Glomerular visceral epithelial cell (primary cell): ENCODE measurements around the gene TNPO1.
"Not testable (repeated sequence)": the region's sequence is repeated elsewhere in the genome, so short reads cannot be mapped to it uniquely, and the experiment has no call there.

Source experiments
- DNase-seq: peaks from one replicate; pipeline ENCODE4 v3.0.0-alpha.2; 2016; ENCODE audit errors: extremely low spot score

The TNPO1 gene

DNA sequence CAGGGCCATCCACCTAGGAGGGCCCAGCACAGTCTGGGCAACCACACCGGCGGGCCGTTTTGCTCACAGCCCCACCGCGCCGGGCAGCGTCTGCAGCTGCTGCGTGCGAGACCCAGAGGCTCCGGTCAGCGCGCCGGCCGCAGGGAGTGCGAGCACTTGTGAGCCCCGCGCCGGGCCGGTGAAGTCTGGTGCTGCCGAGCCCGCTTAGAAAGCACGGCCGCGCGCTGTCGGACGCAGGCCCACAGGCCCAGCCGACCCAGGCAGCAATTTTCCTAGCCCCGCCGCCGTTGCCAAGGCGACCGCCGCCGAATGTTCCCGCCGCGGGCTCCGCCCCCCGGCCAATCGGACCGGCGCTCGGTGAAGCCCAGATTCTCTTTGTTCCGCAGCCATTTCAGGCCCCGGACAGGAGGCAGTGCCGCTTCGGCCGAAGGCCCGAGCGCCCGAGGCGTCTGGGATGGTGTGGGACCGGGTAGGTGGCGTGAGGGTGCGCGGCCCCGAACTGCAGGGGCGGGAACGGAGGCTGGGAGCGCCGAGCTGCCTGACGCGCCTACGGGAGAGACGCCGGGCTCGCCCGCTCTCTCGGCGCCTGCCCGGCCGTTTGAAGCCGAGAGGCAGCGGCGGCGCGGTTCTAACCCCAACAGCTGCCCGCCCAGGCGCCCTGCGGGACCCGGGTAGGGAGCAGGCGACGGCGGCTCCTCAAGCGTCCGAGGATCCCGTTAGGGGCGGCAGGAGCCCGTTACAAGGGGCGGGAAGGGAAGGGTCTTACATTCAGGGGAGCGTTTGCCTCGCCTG lies at the start of gene TNPO1:
TSS of gene TNPO1 (plus strand) at position 378 of the 792 bp plus-strand sequence. CDS start at position 455, 77 bp downstream.
- DNase-seq, result peak; percentile 96

DNA sequence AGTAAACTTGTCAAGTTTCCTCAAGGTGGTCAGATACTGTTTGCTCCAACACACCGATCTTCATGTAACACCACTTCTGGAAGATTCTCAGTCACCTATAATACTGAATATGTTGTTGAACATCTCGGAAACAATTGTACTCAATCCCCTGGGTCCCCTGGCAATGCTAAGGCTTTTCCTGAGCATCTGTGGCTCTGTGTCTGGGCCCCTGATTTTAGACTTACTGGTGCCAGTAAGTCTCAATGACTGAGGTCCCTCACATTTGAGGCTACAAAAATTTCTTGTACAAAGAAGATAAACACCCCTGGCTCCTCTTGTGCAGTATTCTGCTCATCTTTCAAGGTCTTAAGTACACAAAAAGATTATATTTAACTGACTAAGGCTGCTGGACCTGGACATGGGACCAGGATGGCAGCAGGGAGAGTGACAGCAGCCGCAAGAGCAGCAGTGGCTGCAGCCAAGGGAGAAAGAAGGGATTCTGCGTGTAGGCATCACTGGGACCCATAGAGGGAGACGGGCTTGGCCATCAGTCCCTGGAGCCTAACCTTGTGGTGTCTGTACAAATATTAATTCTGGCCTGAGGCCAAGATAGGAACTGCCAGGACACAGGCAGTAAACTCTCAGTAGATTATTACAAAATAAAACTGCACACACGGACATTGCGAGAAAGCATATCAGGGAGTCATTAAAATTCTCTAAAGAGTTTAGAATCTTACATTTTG lies 49.0 kb upstream of the TNPO1 start:
- DNase-seq, result peak; percentile 40

DNA sequence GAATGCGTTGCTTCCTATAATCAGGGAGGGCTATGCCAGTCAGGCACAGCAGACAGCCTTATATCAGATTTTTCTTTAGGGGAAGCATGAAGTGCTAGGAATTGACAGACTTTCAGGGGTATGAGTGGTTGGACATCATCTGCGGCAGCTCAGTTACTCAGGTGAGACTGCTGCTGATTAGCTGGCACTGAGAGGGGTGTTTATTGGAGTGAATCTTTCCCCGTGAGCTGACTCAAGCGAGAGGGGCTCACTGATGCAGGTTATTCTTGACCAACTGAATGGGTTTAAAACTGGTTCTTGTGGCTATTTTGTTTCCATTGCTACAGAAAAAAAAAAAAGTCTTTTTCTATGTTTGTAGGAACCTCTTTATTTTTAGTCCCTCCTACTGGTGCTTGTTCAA lies 46.2 kb upstream of the TNPO1 start:
- no peak for DNase-seq

DNA sequence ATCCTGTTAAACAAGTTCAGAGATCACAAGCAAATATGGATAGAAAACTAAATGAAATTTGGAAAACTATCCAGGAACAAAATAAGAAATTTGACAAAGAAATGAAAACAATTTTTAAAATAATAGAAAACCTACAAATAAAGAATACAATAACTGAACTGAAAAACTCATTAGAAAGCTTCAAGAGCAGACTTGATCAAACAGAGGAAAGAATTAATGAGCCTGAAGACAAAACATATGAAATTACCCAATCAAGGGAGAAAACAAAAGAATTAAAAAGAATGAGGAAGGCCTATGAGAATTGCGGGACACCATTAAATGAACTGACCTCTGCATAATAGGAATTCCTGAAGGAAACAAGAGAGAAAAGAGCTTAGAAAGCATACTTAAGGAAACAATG lies 39.8 kb upstream of the TNPO1 start:
- DNase-seq, result no peak

- DNase-seq, result no peak
Measured at GRCh38 chr5:72779520-72779919, 36.9 kb upstream of the TNPO1 start.

DNA sequence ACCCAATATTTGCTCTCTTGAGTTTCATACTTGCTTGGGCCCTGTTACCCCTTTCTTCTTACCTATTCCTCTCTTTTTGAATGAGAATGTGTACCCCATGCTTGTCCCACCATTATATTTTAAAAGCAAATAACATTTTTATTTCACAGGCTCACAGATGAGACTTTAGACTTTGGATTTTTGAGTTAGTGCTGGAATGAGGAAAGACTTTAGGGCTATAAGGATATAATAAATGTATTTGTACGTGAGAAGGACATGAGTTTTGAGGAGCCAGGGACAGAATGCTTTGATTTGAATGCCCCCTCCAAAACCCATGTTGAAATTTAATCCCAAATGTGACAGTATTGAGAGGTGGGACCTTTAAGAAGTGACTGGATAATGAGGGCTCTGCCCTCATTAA lies 33.1 kb upstream of the TNPO1 start:
- DNase-seq, result no peak

DNA sequence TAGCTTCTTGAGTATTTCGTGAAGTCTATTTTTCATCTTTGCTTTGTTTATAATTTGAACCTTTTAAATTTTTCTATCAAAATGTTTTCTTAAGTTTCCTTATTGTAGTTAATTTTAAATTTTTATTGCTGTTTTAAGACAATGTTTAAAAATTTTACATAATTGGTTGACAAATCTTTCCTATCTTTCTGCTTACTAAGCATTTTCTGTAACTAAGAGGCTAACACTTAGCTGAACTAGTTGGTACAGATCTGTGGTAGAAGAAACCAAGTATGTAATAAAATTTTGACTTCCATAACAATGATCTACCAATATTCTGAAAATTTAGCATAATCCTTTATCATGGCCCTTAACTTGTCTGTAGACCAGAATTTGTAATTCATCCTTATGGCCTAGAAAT lies 32.3 kb upstream of the TNPO1 start:
- DNase-seq, result no peak

- no peak for DNase-seq
Measured at GRCh38 chr5:72785801-72786200, 30.7 kb upstream of the TNPO1 start.

- no peak for DNase-seq
Measured at GRCh38 chr5:72786676-72787075, 29.8 kb upstream of the TNPO1 start.

- peak; percentile 20 for DNase-seq
Measured at GRCh38 chr5:72788866-72789505, 27.5 kb upstream of the TNPO1 start.

DNA sequence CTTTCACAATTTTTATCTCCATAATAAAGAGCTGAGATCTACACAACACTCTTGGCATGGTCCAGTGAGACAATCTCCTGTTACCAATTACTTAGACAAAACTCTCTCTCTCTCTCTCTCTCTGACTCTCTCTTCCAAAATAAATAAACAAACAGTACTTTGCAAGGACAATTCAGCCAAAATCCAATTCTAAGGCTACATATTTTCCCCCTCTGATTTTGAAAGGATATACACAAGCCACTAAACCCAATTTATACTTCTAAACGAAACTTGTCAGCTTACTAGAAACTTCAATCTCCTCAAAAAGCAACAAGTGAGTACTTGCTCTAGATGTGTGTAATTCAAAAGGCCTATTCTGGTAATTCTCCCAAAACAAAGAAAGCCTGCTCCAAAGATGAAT lies 26.3 kb upstream of the TNPO1 start:
- DNase-seq, result no peak

GRCh38 chr5:72792662-72793061 lies 23.8 kb upstream of the TNPO1 start:
- not testable (repeated sequence) for DNase-seq

DNA sequence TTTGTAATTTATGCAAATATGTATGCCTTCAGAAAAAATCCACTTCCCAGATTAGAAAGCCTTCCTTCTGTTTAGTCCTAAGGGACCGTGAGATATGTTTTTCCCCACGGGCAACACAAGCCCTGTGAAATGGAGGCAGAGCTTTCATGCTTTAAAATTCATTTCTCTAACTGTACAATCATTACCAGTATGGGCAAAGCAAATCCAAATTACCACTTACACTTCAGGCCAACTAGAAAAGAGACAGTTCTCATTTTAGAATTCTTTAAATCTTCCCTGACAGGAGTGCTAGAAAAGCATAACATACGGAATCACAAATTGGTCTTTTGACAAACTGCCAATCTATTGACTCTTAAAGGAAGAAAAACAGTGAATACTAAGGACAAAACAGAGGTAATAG lies 20.5 kb upstream of the TNPO1 start:
- no peak for DNase-seq

GRCh38 chr5:72799721-72800120 lies 16.7 kb upstream of the TNPO1 start:
- no peak for DNase-seq

DNA sequence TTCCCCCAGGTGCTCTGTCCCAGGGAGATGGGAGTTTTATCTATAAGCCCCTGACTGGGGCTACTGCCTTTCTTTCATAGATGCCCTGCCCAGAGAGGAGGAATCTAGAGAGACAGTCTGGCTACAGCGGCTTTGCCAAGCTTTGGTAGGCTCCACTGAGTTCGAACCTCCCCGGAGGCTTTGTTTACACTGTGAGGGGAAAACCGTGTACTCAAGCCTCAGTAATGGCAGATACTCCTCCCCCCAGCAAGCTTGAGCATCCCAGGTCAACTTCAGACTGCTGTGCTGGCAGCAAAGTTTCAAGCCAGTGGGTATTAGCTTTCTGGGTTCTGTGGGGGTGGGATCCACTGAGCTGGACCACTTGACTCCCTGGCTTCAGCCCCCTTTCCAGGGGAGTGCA lies 7.8 kb upstream of the TNPO1 start:
- DNase-seq, result not testable (repeated sequence)

- no peak for DNase-seq
Measured at GRCh38 chr5:72811849-72812248, 4.6 kb upstream of the TNPO1 start.

- DNase-seq, result no peak
Measured at GRCh38 chr5:72812488-72812887, 4.0 kb upstream of the TNPO1 start.

DNA sequence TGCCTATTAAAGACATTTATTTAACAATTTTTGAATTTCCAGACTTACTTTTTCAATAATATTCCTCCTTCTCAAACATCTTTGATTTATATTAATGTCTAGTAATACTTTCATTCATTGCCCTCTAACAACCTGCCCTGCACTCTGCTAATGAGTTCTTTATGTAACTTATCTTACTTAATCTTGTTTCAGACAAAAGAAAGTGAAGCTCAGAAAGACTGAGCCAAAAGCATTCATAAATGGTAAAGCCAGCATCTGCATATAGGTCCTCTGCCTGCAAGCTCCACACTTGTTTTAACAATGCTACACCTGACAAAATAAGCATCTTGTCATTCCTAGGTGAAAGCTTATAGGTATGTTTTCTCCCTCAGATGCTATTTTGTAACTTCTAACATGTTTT lies 2.4 kb upstream of the TNPO1 start:
- DNase-seq, result no peak

- DNase-seq, result no peak
Measured at GRCh38 chr5:72814864-72815263, 1.6 kb upstream of the TNPO1 start.

GRCh38 chr5:72815580-72816283 lies 729 bp upstream of the TNPO1 start:
- DNase-seq, result peak; percentile 8

DNA sequence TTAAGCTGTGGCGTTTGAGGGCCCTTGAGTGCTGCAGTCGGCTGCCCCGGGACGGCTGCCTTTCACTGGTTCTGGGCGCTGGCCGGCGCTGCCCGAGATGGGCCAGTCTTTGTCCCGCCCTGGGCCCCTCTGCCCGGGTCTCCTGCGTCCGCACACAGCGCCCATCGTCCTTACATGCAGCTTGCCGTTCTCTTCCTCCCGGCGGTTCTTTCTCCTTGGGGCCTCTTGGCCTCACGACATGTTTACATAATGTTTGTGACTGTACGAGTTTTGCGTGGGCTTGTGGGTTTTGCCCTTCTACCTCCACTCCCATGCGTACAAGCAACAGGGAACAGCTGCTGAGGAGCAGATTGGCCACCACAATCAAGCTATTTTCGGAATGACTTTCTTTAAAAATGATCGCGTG lies 618 bp downstream of the TNPO1 start:
- DNase-seq, result peak; percentile 58

- no peak for DNase-seq
Measured at GRCh38 chr5:72817671-72818266, 1.3 kb downstream of the TNPO1 start.
